ENCODE results near the gene ARHGAP15.

Gene ARHGAP15

DNA sequence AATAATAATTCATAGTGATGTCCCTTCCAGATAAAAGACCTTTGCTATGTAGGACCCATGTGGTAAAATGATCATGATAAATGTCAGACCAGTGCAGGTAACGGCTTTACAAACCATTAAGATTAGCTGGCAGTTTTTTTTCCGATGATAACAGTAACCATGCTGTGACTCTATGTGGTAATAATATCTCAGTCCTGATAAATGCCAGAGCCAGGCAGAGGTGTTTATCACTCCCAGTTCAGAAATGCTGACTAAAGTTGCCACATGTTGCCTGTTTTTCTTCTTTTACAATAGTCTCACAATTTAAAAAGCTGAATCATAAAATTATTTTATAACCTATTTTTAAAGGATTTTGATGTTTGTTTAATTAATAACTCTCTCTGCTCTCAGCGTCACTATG, 565.1 kb downstream of the ARHGAP15 start:
- Histone ChIP-seq H3K79me2 (ENCODE audit: low read length) (no peaks in the 10 kb centered on the region), H3K9me2 (replicated peaks; ENCODE audit: insufficient read depth, low read length) (no peaks in the 10 kb centered on the region), H3K4me3 (ENCODE audit: low read length) (no peak overlapping the region), H3K36me3 (replicated peaks; ENCODE audit: insufficient read depth, low read length) (no peaks in the 10 kb centered on the region), H3K27me3 (replicated peaks; ENCODE audit: insufficient read depth, low read length) (no peaks in the 10 kb centered on the region), H3K9ac (ENCODE audit: low read length) (no peak overlapping the region), H3K27ac (ENCODE audit: low read length) (no peak overlapping the region), H3K4me1 (ENCODE audit: low read length) (peaks cover 29% of the 10 kb centered on the region), H3K4me2 (ENCODE audit: low read depth, low read length) (no peak overlapping the region), H2AFZ (ENCODE audit: low read length) (no peak overlapping the region), H3F3A (ENCODE audit: insufficient read depth, low read length) (peaks cover 5% of the 10 kb centered on the region; the same call in 1 of the 2 replicates), H3K9me3 (replicated peaks; ENCODE audit: insufficient read depth, low read length) (no peaks in the 10 kb centered on the region), H4K20me1 (ENCODE audit: insufficient read depth, low read length) (no peaks in the 10 kb centered on the region)
- DNase-seq = no peak
- TF ChIP-seq EZH2 (optimal IDR thresholded peaks at IDR 0.05; ENCODE audit: low read depth, low read length) (no peak), EZH2phosphoT487 (IDR thresholded peaks at IDR 0.05; ENCODE audit: low read length) (no peak)
- TF ChIP-seq, protein P1, sequence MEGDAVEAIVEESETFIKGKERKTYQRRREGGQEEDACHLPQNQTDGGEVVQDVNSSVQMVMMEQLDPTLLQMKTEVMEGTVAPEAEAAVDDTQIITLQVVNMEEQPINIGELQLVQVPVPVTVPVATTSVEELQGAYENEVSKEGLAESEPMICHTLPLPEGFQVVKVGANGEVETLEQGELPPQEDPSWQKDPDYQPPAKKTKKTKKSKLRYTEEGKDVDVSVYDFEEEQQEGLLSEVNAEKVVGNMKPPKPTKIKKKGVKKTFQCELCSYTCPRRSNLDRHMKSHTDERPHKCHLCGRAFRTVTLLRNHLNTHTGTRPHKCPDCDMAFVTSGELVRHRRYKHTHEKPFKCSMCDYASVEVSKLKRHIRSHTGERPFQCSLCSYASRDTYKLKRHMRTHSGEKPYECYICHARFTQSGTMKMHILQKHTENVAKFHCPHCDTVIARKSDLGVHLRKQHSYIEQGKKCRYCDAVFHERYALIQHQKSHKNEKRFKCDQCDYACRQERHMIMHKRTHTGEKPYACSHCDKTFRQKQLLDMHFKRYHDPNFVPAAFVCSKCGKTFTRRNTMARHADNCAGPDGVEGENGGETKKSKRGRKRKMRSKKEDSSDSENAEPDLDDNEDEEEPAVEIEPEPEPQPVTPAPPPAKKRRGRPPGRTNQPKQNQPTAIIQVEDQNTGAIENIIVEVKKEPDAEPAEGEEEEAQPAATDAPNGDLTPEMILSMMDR (IDR thresholded peaks at IDR 0.05; ENCODE audit: low read length) = no peak

DNA sequence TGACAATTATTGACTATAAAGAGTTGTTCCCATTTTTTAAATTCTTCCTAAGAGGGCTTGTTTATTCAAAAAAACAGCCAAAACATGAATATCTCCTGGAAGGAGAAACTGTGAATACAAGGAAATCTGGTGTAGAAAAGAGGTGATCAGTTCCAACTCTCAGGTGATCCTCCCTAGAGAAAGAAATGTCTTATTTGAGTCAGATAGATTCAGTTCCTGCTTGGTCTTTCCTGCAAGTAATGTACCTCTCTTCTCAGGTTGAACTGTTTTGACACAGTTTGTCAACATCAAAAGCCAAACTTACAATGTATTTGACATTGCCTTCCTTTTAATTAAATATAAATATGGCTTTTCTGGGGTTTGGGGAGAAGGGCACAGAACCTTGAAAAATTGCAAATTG, 567.4 kb downstream of the ARHGAP15 start:
- Histone ChIP-seq H3K4me2 (ENCODE audit: low read depth, low read length) (no peak overlapping the region), H3K27ac (ENCODE audit: low read length) (peak overlapping the region; percentile 62; the same call in 1 of the 2 replicates), H3K4me1 (ENCODE audit: low read length) (peaks cover 29% of the 10 kb centered on the region), H3K9me3 (replicated peaks; ENCODE audit: insufficient read depth, low read length) (no peaks in the 10 kb centered on the region), H3K9ac (ENCODE audit: low read length) (no peak overlapping the region), H3K79me2 (ENCODE audit: low read length) (no peaks in the 10 kb centered on the region), H3F3A (ENCODE audit: insufficient read depth, low read length) (peaks cover 5% of the 10 kb centered on the region; the same call in 1 of the 2 replicates), H4K20me1 (ENCODE audit: insufficient read depth, low read length) (no peaks in the 10 kb centered on the region), H3K36me3 (replicated peaks; ENCODE audit: insufficient read depth, low read length) (no peaks in the 10 kb centered on the region), H3K9me2 (replicated peaks; ENCODE audit: insufficient read depth, low read length) (no peaks in the 10 kb centered on the region), H2AFZ (ENCODE audit: low read length) (no peak overlapping the region), H3K4me3 (ENCODE audit: low read length) (no peak overlapping the region), H3K27me3 (replicated peaks; ENCODE audit: insufficient read depth, low read length) (no peaks in the 10 kb centered on the region)
- peak; percentile 12 for DNase-seq
- TF ChIP-seq, protein P1 (IDR thresholded peaks at IDR 0.05; ENCODE audit: low read length) = no peak
- TF ChIP-seq EZH2 (optimal IDR thresholded peaks at IDR 0.05; ENCODE audit: low read depth, low read length) = no peak
- TF ChIP-seq EZH2phosphoT487 (IDR thresholded peaks at IDR 0.05; ENCODE audit: low read length) = no peak

DNA sequence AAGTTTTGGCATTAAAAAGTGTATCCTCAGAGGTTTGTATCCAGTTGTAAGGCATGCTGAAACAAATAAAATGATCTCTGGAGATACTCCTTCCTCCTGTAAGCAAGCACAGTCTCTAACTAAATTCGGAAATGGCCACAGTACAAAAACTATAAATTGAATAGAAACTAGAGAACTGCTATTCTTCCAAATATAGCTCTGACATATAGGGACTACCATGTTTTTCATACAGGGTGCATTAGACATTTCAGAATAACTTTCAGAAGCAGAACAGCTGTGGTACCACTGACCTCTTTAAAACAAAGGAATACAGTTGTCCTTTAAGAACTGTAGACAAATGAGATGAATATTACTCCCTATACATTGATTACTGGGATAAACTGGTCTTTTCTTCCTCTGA, 568.5 kb downstream of the ARHGAP15 start:
- Histone ChIP-seq H3F3A (ENCODE audit: insufficient read depth, low read length) (peaks cover 5% of the 10 kb centered on the region; the same call in 1 of the 2 replicates), H3K4me2 (ENCODE audit: low read depth, low read length) (peak overlapping the region; percentile 64), H4K20me1 (ENCODE audit: insufficient read depth, low read length) (no peaks in the 10 kb centered on the region), H3K36me3 (replicated peaks; ENCODE audit: insufficient read depth, low read length) (no peaks in the 10 kb centered on the region), H3K27me3 (replicated peaks; ENCODE audit: insufficient read depth, low read length) (no peaks in the 10 kb centered on the region), H3K9me3 (replicated peaks; ENCODE audit: insufficient read depth, low read length) (no peaks in the 10 kb centered on the region), H3K4me3 (ENCODE audit: low read length) (no peak overlapping the region), H3K9ac (ENCODE audit: low read length) (no peak overlapping the region), H3K9me2 (replicated peaks; ENCODE audit: insufficient read depth, low read length) (no peaks in the 10 kb centered on the region), H3K4me1 (ENCODE audit: low read length) (peaks cover 29% of the 10 kb centered on the region), H2AFZ (ENCODE audit: low read length) (0 out of 2 replicates have a peak overlapping the region, but pooled peaks have one; percentile 3), H3K79me2 (ENCODE audit: low read length) (no peaks in the 10 kb centered on the region), H3K27ac (ENCODE audit: low read length) (peak overlapping the region; percentile 62; the same call in 1 of the 2 replicates)
- TF ChIP-seq EZH2 (optimal IDR thresholded peaks at IDR 0.05; ENCODE audit: low read depth, low read length) (no peak), EZH2phosphoT487 (IDR thresholded peaks at IDR 0.05; ENCODE audit: low read length) (no peak)
- TF ChIP-seq, protein P1 (IDR thresholded peaks at IDR 0.05; ENCODE audit: low read length) = no peak
- peak; percentile 65 for DNase-seq

Measured in MM.1S (cell line).